Stimulated activated CD8-positive, alpha-beta memory T cell treated with anti-CD3 and anti-CD28 coated beads, Interleukin-15, amount 100 ng/mL, for 48 hours (primary cell): ENCODE measurements around the gene MYH8.

ENCODE experiments used
- DNase-seq, 2 donors: peaks; one replicate each; pipeline ENCODE4 v3.0.0-alpha.2; 2020; ENCODE audit warnings: low read depth in 2 of 2

Gene MYH8

GRCh38 chr17:10421900-10422542, at the start of gene MYH8:
Gene MYH8, minus strand, starts transcription at chr17:10421950. Its CDS starts 1,723 bp downstream, at chr17:10420227.
- DNase-seq: no peak

DNA sequence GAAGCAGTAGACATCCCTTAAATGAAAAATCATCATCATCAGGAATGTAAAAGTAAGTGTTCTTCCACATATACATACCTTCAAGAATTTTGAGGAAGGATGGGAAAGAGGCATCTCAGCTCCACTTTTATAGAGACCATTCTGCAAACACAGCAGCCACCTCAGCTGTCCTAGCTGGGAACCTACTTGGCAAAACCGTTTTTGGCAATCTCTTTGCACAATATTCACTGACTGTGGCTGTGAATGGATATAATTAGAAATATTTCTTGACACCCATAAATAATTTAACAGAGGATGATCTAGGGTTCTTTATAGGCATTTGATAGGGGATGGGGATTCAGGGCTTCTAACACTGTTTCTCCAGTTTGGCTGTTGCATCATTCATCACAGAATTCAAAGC, 47.7 kb upstream of the MYH8 start, which contains the start of gene MYH4:
MYH4 (minus strand) TSS at position 101 of the 400 bp plus-strand sequence. CDS start 2,814 bp downstream, outside the sequence.
- no peak for DNase-seq

GRCh38 chr17:10463402-10463801, 41.7 kb upstream of the MYH8 start:
- DNase-seq: no peak

DNA sequence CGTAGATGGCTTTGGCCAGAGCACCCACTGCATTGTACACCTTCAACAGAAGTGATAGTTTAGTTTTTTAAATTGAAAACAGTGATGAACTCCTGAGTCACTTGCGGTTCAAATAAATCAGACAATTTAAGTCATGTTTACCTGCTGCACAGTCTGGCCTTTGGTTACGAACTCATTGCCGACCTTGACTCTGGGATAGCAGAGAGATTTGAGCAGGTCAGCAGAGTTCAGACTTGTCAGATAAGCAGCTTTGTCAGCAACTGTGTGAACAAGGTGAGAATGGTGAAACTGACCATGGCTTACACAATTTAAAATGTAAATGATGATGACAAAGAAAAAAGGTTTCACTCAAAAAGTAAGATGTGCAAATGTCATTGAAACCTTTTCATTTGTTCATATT, 38.3 kb upstream of the MYH8 start:
- no peak for DNase-seq

DNA sequence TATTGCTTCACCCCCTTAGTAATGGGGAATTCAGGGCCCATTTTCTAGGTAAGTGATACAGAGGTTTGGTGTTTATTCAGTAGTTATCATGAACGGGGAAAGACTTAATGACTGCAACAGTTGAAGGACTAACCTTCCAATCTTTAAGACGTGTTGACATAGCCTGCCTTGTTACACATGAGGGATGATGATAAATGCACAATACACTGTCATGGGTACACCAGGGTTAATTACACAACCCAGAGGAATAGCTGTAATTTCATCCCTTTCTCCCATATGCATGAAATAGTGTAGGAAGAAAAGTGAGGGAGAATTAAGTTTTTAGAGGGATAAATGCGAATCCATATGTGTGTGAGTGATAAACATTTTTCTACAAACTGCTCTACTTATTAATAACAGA, 37.0 kb upstream of the MYH8 start:
- DNase-seq: no peak

- DNase-seq: no peak
Measured at GRCh38 chr17:10457952-10458351, 36.2 kb upstream of the MYH8 start.

DNA sequence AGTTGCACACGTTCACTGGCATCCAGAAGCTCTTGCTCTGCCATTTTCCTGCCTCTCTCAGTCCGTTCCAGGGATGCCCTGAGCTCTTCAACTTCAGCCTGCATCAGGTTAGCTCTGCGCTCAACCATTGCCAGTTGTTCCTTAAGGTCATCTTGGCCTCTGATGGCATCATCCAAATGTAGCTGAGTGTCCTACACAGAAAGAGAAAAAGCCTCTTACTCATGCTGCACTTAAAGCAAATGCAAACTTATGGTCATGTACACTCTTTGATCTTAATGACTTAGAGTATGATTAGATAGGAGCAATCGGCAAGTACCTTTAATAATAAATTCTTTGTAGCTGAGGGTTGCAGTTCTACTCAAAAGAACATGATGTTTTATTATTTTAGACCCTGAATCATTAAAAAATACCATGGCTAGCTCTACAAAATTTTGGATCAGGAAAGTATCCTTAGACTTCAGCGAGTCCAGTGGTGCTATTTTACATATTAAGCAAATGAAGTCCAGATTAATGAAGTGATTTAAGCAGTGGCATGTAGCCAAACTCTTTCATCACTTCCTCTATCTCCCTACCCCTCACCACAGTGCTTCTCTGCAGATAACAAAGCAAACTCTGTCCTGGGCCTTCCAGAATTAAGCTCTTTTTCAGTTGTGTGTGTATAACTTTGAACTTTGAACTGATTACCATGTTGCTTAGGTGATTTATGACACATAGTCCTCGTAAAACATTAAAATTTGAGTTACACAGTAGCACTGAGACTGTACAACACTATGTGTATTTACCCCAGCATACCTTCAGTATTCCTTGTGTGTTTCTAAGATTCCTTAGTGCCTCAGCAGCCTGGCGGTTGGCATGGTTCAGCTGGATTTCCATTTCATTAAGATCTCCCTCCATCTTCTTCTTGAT, 25.5 kb upstream of the MYH8 start:
- DNase-seq: no peak

DNA sequence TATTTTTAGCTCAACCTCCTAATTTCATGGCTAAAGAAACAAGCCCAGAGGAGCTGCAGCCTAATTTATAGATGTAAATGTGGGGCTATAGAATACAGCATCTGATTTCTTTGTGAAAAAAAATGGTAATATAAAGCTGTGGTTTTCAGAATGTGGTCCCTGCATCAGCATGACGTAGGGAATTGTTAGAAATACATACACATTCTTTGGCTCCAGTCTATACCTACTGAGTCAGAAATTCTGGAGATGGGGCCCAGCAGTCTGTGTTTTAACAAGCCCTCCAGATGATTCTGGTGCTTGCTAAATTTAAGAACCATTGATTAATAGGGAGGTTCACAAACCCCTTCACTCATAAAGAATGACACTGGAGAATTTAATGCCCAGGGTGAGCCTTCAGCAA, 18.1 kb upstream of the MYH8 start:
- DNase-seq: no peak

DNA sequence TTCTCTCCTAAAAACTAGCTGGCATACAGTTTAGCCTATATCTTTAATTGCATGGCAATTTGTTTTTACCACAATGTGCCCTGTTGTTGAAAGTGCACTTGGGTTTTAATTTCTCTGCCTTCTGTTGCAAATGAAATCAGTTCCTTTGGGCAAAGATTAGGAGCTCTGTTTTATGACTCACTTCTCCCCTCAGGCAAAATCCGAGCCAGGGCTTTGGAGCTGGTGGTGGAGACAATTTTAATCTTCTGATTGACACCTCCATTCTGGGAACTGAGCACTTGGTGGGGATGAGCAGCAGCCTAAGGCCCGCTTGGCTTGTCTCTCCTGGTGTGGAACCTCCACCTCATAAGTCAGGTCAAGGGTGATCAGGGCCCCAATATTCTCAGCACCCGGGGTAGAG, 13.3 kb upstream of the MYH8 start:
- DNase-seq: no peak

- no peak for DNase-seq
Measured at GRCh38 chr17:10429421-10430045, 7.8 kb upstream of the MYH8 start.

- no peak for DNase-seq
Measured at GRCh38 chr17:10428781-10429180, 7.0 kb upstream of the MYH8 start.

- no peak for DNase-seq
Measured at GRCh38 chr17:10421211-10421610, 539 bp downstream of the MYH8 start.

GRCh38 chr17:10420811-10421210, 939 bp downstream of the MYH8 start:
- no peak for DNase-seq

- DNase-seq: no peak
Measured at GRCh38 chr17:10417431-10417830, 4.3 kb downstream of the MYH8 start.

DNA sequence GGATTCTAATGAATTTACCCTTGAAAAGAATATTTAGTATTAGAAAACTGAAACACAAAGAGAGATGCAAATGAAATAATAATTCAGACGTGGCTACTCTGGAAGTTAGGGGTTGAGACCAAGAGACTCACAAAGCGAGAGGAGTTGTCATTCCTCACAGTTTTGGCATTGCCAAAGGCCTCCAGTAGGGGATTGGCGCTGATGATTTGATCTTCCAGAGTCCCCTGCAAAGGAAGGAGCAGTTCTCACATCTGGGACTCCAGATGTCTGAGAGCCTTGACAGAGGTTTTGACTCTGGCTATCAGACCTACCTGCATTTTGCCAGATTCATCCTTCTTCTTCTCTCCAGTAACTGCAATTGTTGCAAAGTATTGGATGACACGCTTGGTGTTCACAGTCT, 6.6 kb downstream of the MYH8 start:
- DNase-seq: no peak

- DNase-seq: no peak
Measured at GRCh38 chr17:10403589-10403988, 18.2 kb downstream of the MYH8 start.

- DNase-seq: no peak
Measured at GRCh38 chr17:10398352-10398751, 23.4 kb downstream of the MYH8 start.

- DNase-seq: no peak
Measured at GRCh38 chr17:10396524-10397163, 25.1 kb downstream of the MYH8 start.

DNA sequence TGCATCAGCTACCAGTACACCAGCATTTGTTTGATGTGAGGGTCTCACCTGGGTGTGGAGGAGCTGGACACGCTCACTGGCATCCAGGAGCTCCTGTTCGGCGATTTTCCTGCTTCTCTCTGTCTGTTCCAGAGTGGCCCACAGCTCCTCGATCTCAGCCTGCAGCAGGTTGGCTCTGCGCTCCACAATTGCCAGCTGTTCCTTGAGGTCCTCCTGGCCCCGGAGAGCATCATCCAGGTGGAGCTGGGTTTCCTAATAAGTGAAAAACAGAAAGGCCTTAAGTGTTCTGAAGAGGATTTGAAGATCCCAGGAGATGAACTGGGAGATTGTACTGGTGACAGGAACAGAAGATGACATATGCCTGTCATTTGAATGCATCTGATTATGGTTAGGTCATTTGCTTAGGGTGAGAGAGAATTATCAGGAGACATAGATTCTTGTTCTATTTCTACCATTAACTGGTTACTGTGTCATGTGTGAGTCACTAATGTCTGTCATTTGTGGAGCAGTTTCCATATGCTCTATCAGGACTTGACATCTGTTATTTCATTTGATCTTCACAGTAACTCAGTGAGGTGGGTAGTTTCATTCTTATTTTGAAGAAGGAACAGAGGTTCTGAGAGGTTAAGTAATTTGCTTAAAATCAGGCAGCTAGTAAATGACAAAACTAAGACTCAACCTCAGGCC, 27.4 kb downstream of the MYH8 start:
- no peak for DNase-seq

- no peak for DNase-seq
Measured at GRCh38 chr17:10392880-10393279, 28.9 kb downstream of the MYH8 start.

GRCh38 chr17:10385871-10386270, 35.9 kb downstream of the MYH8 start:
- no peak for DNase-seq

GRCh38 chr17:10384175-10384574, 37.6 kb downstream of the MYH8 start:
- no peak for DNase-seq
